GM12875 (cell line): ENCODE data around the gene RNFT2.

Experiments used
- H3K4me3 ChIP-seq: one replicate; pipeline ENCODE4 v1.5.1; 2011; ENCODE audit warnings: low read depth, low read length, control low read depth
- CTCF ChIP-seq: IDR thresholded peaks from 2 replicates; pipeline ENCODE4 v1.5.1; 2011; ENCODE audit warnings: low read depth, mild to moderate bottlenecking, control low read depth, inconsistent platforms, low read length, moderate library complexity, borderline replicate concordance; ENCODE audit not compliant: insufficient read depth

RNFT2 gene

DNA sequence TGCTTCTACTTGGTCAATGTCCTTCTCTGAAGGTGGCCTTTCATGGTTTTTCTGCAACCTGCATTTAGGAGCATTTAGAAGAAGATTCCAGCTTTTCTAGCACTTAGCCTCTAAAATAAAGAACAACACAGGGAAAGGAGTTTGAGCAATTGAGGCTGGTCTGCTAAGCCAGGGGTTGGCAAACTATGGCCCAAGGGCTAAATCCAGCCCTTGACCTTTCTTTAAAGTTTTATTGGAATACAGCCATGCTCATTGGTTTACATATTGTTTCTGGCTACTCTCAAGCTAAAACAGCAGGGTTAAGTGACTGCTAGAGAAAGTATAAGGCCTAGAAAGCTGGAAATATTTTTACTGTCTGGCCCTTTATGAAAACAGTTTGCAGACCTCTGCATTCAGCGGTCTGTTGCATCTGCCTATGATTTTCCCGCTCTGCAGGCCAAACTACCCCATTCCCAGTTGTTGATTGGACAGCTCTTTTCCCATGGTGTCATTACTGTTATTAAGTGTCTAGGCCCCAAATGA is 39.5 kb upstream of the RNFT2 start:
- H3K4me3 ChIP-seq = no peak overlapping the region
- no peak for TF ChIP-seq CTCF

GRCh38 chr12:116700066-116700465 is 38.0 kb upstream of the RNFT2 start:
- no peak overlapping the region for H3K4me3 ChIP-seq

DNA sequence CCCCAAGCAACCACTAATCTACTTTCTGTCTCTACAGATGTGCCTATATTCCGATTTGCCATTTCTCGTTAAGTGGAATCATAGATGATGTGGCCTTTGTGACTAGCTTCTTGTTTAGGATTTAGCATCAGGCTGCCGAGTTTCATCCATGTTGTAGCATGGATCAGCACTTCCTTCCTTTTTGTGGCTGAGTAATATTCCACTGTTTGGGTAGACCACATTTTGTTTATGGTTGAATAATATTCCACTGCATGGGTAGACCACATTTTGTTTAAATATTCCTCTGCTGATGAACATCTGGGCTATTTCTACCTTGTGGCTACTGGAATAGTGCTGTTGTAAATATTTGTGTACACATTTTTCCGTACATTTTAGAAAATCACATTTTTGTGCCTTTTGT is 36.7 kb upstream of the RNFT2 start:
- H3K4me3 ChIP-seq = no peak overlapping the region
- no peak for TF ChIP-seq CTCF

More at GRCh38 chr12:116700066-116700465, 38.0 kb upstream of the RNFT2 start:
- no peak for TF ChIP-seq CTCF

DNA sequence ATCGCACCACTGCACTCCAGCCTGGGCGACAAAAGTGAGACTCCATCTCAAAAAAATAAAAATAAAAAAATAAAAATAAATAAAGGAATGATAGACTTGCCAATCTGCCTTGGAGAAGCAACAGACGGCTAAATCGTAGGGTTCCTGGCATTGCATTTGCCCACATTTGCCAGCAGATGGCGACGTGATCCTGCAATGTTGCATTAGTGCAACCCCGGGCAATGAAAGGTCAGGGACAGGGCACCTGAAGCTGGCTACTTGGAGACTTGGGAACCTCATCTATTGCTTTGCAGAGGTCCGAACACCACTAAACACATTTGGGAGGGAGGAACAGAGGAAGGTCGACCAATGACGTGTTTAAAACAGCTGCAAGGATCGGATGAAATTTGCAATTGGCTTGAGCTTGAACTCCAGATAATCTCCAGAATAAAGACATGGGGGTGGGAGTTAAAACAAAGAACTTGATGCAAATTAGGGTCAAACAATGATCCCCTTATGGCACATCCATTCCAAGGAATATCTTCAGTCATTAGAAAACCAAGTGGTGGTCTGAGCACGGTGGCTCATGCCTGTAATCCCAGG is 34.8 kb upstream of the RNFT2 start:
- no peak overlapping the region for H3K4me3 ChIP-seq
- peak; percentile 87 for TF ChIP-seq CTCF

DNA sequence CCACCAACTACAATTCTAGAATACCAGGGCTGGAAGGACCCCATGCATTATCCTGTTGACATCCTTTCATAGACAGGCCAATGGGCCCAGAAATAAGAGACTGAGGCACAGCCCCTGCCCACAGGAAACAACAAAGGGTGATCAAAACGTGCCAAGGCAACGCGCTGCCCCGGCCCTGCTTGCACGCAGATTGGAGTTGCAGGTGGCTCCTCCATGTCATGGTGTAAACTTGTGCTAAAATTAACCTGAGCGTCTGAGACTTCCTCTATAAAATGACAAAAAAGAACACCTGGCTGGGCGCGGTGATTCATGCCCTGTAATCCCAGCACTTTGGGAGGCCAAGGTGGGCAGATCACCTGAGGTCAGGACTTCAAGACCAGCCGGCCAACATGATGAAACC is 30.4 kb upstream of the RNFT2 start:
- TF ChIP-seq CTCF = no peak
- H3K4me3 ChIP-seq = no peak overlapping the region

- TF ChIP-seq CTCF = peak; percentile 60
- no peak overlapping the region for H3K4me3 ChIP-seq
Observed at GRCh38 chr12:116708826-116709756, 29.0 kb upstream of the RNFT2 start.

DNA sequence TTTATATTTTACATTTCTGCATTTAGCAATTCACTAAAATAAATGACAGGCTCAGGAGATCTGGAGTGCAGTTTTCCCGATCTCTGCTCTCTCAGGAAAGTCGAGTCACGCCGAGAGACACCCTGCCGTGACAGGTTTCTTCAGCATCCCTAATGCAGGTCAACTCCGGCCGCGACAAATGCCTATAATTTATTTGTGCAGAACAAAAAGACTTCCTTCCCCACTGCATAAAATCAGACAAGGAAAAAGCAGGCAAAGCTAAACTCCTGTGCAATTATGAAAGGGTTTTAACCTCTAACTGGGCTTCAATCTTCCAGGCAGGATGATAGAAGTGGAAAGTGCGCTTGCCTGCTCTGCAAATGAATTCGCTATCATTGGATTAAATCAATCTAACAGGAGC is 28.3 kb upstream of the RNFT2 start:
- no peak overlapping the region for H3K4me3 ChIP-seq
- TF ChIP-seq CTCF = no peak
